Retinal pigment epithelial cell (primary cell): ENCODE results near the gene G2E3.
"Not testable (repeated sequence)": the region's sequence is repeated elsewhere in the genome, so short reads cannot be mapped to it uniquely, and the experiment has no call there.

ENCODE experiments used
- DNase-seq: peaks from one replicate; pipeline ENCODE4 v3.0.0-alpha.2; 2010; ENCODE audit warnings: low read depth
- H3K4me3 ChIP-seq: 2 replicates; pipeline ENCODE4 v1.5.1; 2011; ENCODE audit warnings: mild to moderate bottlenecking, low read length, control low read depth, moderate library complexity
- TF ChIP-seq, protein P1 (sequence below): conservative IDR thresholded peaks from 2 replicates; pipeline ENCODE4 v1.5.1; 2011; ENCODE audit warnings: low read depth, low read length, control low read depth, inconsistent platforms

G2E3 gene

DNA sequence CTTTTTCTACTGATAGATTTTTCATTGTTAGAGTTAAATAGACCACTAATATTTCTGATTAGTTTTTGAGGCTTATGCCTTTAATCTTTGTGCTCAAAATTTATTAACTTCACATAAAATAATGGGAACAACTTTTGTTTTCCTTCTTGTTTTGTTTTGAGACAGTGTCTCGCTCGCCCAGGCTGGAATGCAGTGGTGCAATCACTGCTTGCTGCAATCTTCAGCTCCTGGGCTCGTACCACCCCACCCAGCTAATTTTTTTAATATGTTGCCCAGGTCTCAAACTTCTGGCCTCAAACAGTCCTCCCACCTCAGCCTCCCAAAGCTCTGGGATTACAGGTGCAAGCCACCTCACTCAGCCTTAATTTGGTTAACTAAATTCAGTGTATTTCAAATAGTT, 80.0 kb downstream of the G2E3 start:
- DNase-seq, result no peak
- no peak overlapping the region for H3K4me3 ChIP-seq
- TF ChIP-seq, protein P1, sequence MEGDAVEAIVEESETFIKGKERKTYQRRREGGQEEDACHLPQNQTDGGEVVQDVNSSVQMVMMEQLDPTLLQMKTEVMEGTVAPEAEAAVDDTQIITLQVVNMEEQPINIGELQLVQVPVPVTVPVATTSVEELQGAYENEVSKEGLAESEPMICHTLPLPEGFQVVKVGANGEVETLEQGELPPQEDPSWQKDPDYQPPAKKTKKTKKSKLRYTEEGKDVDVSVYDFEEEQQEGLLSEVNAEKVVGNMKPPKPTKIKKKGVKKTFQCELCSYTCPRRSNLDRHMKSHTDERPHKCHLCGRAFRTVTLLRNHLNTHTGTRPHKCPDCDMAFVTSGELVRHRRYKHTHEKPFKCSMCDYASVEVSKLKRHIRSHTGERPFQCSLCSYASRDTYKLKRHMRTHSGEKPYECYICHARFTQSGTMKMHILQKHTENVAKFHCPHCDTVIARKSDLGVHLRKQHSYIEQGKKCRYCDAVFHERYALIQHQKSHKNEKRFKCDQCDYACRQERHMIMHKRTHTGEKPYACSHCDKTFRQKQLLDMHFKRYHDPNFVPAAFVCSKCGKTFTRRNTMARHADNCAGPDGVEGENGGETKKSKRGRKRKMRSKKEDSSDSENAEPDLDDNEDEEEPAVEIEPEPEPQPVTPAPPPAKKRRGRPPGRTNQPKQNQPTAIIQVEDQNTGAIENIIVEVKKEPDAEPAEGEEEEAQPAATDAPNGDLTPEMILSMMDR, result no peak

DNA sequence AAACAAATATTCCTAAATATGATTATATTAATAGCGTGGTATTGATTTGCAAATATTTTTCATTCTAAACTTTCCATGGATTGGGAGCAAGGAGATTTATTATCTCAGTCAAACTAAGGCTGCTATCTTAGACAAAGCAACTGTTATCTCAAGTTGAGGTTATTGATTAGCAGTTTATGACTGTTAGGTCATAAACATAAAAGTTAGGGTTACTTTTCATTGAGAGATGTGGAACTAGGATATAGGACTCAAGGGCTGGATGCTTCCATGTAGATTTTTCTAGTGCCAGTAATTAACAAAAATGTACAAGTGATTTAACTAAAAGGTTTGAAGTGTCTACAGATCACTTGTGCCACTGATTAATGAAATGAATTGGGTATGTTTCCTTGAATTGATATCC, 82.2 kb downstream of the G2E3 start:
- no peak for DNase-seq
- H3K4me3 ChIP-seq, result no peak overlapping the region
- TF ChIP-seq, protein P1, result no peak

DNA sequence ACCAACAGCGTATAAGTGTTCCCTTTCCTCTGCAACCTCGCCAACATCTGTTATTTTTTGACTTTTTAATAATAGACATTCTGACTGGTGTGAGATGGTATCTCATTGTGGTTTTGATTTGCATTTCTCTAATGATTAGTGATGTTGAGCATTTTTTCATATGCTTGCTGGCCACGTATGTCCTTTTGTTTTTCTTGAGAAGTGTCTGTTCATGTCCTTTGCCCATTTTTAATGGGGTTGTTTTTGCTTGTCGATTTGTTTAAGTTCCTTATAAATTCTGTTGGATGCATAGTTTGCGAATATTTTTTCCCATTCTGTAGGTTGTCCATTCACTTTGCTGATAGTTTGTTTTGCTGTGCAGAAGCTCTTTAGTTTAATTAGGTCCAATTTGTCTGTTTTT, 85.5 kb downstream of the G2E3 start:
- not testable (repeated sequence) for H3K4me3 ChIP-seq, DNase-seq

DNA sequence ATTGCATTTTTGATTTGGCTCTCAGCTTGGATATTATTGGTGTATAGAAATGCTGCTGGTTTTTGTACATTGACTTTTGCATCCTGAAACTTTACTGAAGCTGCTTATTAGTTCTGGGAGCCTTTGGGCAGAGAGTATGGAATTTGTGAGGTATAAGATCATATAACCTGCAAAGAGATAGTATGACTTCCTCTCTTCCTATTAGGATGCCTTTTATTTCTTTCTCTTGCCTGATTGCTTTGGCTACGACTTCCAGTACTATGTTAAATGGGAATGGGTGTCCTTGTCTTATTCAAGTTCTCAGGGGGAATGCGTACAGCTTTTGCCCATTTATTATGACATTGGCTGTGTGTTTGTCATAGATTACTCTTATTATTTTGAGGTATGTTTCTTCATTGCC, 86.6 kb downstream of the G2E3 start:
- no peak overlapping the region for H3K4me3 ChIP-seq
- TF ChIP-seq, protein P1, result no peak
- no peak for DNase-seq

DNA sequence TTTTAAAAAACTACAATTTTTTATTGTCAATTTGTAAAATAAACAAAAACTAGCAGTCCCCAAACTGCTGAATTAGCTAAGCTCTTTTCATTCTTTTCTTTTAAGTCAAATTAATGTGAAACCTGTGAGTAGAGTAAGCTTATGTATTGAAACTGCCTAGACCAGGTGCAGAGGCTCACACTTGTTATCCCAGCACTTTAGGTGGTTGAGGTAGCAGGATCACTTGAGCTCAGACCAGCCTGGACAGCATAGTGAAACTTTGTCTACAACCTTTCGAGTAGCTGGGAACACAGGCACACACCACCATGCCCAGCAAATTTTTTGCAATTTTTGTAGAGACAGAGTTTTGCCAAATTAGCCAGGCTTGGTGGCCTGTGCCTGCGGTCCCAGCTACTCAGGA, 89.5 kb downstream of the G2E3 start:
- no peak overlapping the region for H3K4me3 ChIP-seq
- DNase-seq, result no peak
- TF ChIP-seq, protein P1, result no peak

DNA sequence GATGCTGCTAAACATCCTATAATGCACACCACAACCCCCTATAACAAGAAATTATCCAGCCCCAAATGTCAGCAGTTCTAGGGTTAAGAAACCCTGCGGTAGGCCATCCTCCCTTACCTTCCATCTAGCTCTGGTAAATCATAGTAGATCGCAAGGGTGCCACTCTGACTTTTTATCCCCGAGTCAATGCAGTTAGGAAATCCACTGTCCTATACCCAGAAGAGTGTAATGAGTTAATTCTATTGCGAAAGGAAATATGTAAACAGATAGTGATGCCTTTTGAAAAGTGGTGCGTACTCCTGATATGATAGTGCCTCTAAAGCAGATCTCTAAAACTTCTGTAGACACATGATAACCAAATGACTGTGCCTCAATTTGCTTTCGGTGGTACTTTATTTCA, 93.0 kb downstream of the G2E3 start:
- TF ChIP-seq, protein P1, result no peak
- no peak overlapping the region for H3K4me3 ChIP-seq
- DNase-seq, result no peak

DNA sequence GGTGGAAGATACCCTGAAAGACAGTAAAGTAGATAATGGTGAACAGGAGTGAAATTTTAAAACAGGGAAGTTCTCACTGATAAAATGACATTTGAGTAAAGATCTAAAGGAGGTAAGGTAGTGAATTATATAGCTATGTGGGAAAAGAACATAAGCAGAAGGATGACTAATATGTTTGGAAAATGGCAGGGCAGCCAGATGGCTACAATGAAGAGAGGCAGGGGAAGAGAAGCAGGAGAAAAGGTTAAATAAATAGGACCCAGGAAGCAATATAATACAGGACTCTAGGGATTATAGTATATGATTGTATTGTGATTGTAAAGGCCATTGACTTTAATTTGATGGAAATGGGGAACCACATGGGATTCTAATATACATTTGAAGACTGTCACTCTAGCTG, 96.2 kb downstream of the G2E3 start:
- no peak overlapping the region for H3K4me3 ChIP-seq
- no peak for DNase-seq
- TF ChIP-seq, protein P1, result no peak

DNA sequence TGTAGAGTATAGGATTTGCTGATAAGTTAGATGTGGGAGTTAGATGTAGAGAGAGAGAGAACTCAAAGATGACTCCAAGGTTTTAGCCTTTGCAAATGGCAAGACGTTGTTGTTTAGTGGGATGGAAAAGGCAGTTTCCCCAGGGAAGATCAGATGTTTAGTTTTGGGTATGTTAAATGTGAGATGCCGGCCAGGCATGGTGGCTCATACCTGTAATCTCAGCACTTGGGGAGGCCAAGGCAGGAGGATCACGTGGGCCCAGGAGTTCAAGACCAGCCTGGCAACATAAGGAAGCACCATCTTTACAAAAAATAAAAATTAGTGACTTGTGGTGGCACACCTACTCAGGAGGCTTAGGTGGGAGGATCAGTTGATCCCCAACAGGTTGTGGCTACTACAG, 96.7 kb downstream of the G2E3 start:
- no peak overlapping the region for H3K4me3 ChIP-seq
- DNase-seq, result no peak
- TF ChIP-seq, protein P1, result no peak
